GM19468 (cell line): ENCODE measurements around the gene CLCNKB.
"Not testable (repeated sequence)": the region's sequence is repeated elsewhere in the genome, so short reads cannot be mapped to it uniquely, and the experiment has no call there.

Source experiments
- ATAC-seq: cut with Tn5 transposase; IDR thresholded peaks from one replicate; pipeline ENCODE4 v1.9.1; 2021; ENCODE audit warnings: mild to moderate bottlenecking, moderate library complexity, moderate number of reproducible peaks; ENCODE audit not compliant: unreplicated experiment; ENCODE audit errors: extremely low read depth

CLCNKB gene

GRCh38 chr1:16043521-16043920, at the start of gene CLCNKB:
Gene CLCNKB, plus strand, starts transcription at chr1:16043782. Its CDS starts 711 bp downstream, at chr1:16044493.
- no peak for ATAC-seq

GRCh38 chr1:15994081-15994480, 49.5 kb upstream of the CLCNKB start:
- ATAC-seq, result no peak

- ATAC-seq, result no peak
These were observed 48.8 kb upstream of the CLCNKB start for GRCh38 chr1:15994590-15995351.

- no peak for ATAC-seq
These were observed 46.5 kb upstream of the CLCNKB start for GRCh38 chr1:15997076-15997585.

GRCh38 chr1:15997637-15998280, 45.8 kb upstream of the CLCNKB start:
- no peak for ATAC-seq

- ATAC-seq, result no peak
These were observed 44.7 kb upstream of the CLCNKB start for GRCh38 chr1:15998929-15999328.

- ATAC-seq, result not testable (repeated sequence)
These were observed 42.3 kb upstream of the CLCNKB start for GRCh38 chr1:16001274-16001673.

GRCh38 chr1:16005597-16005996, 38.0 kb upstream of the CLCNKB start:
- no peak for ATAC-seq

GRCh38 chr1:16006010-16006409, 37.6 kb upstream of the CLCNKB start:
- no peak for ATAC-seq

GRCh38 chr1:16006552-16007485, 36.8 kb upstream of the CLCNKB start:
- ATAC-seq, result no peak

- ATAC-seq, result no peak
These were observed 35.8 kb upstream of the CLCNKB start for GRCh38 chr1:16007671-16008341.

- no peak for ATAC-seq
These were observed 34.5 kb upstream of the CLCNKB start for GRCh38 chr1:16009030-16009460.

GRCh38 chr1:16009678-16010077, 33.9 kb upstream of the CLCNKB start:
- no peak for ATAC-seq

GRCh38 chr1:16010837-16011236, 32.7 kb upstream of the CLCNKB start:
- ATAC-seq, result no peak

GRCh38 chr1:16011936-16012589, 31.5 kb upstream of the CLCNKB start:
- no peak for ATAC-seq

GRCh38 chr1:16012590-16013219, 30.9 kb upstream of the CLCNKB start:
- ATAC-seq, result no peak

- ATAC-seq, result no peak
These were observed 30.2 kb upstream of the CLCNKB start for GRCh38 chr1:16013220-16013907.

- ATAC-seq, result no peak
These were observed 29.7 kb upstream of the CLCNKB start for GRCh38 chr1:16013908-16014258.
